ENCODE measurements around the gene NUDT22.

Gene NUDT22

GRCh38 chr11:64207256-64208085, 18.6 kb upstream of the NUDT22 start:
- peak; percentile 76 for DNase-seq

GRCh38 chr11:64208086-64208795, 17.8 kb upstream of the NUDT22 start:
- no peak for DNase-seq

GRCh38 chr11:64208796-64209562, 17.1 kb upstream of the NUDT22 start:
- no peak for DNase-seq

DNA sequence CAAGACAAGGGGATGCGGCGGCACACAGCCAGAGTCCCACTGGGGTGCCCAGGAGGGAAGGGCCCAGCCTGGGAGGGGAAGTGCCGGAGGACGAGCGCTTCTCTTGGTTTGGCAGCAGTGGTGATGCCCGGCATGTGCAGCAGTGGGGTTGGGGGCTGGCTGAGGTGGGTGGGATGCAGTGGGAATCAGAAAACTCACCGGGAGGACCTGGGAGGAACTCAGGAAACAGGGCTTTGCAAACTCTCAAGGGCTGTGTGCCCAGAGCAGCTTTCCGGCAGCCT, 16.6 kb upstream of the NUDT22 start:
- no peak for DNase-seq

DNA sequence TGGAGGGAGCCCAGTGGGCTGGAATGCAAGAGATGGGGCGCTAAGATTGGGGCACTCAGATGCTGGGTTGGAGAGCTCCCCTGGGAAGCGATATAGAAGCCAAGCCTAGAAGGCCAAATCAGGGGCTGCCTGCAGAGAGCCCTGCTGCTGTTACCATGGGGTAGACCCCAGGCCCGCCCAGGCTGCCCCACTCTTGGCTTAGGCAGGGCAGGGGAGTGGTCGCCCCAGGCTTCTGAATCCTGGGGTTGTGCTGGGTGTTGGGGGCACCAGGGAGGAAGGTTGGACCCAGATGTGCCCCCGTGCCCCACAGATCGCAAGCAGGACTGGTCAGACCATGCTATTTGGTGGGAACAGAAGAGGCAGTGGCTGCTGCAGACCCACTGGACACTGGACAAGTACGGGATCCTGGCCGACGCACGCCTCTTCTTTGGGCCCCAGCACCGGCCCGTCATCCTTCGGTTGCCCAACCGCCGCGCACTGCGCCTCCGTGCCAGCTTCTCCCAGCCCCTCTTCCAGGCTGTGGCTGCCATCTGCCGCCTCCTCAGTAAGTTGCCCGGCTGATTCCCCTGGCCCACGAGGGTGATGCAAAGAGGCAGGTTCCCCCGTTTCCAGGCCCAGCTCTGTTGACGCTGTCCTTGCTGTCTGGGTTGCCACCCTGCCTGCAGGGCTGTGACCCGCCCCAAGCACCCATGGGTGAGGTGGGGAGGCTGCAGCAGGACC, 15.6 kb upstream of the NUDT22 start:
- DNase-seq, result no peak

DNA sequence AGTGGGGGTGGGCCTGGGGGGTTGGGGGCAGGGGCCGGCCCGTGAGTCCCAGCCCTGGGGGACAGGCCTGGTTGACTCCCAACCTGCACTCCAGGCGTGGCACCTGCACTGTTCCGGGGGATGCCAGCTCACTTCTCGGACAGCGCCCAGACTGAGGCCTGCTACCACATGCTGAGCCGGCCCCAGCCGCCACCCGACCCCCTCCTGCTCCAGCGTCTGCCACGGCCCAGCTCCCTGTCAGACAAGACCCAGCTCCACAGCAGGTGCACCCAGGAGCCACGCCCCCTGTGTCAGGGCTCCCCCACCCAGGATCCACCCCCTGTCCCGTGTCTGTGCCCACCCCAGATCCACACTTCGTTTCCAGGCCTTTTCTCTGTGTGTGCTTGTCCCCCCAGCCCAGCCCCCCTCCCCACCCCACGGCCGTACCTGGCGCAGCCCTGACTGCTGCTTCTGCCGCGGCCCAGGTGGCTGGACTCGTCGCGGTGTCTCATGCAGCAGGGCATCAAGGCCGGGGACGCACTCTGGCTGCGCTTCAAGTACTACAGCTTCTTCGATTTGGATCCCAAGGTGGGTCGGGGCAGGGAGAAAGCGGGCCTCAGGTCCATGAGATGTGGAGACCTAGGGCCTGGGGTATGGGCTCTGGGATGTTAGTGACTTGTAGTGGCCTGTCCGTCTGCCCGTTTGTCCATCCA, 14.7 kb upstream of the NUDT22 start:
- no peak for DNase-seq

GRCh38 chr11:64216879-64217278, 9.2 kb upstream of the NUDT22 start:
- DNase-seq, result no peak

GRCh38 chr11:64218628-64219353, 7.3 kb upstream of the NUDT22 start:
- no peak for DNase-seq

GRCh38 chr11:64219354-64219684, 6.8 kb upstream of the NUDT22 start:
- no peak for DNase-seq

- DNase-seq, result no peak
Measured at GRCh38 chr11:64219755-64220154, 6.3 kb upstream of the NUDT22 start.

DNA sequence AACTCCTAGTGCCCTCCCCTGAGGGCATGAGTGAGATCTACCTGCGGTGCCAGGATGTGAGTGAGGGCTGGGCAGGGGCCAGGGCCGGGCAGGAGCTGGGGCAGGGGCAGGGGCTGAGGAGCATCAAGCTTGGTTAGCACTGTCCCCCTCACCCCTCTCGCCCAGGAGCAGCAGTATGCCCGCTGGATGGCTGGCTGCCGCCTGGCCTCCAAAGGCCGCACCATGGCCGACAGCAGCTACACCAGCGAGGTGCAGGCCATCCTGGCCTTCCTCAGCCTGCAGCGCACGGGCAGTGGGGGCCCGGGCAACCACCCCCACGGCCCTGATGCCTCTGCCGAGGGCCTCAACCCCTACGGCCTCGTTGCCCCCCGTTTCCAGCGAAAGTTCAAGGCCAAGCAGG, 5.8 kb upstream of the NUDT22 start:
- no peak for DNase-seq

DNA sequence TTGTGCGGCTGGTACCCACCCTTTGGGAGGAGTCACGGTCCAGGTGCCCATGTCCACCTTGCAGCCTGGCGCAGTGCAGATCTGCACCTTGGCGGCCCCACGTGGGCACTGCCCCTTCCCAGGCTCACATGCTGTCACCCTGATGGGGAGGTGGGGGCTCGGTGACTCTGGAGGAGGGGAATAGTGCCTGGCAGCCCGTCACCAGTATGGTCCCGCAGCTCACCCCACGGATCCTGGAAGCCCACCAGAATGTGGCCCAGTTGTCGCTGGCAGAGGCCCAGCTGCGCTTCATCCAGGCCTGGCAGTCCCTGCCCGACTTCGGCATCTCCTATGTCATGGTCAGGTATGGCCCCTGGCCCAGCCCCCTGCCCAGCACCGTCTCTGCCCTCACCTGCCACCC, 5.3 kb upstream of the NUDT22 start:
- DNase-seq, result no peak

DNA sequence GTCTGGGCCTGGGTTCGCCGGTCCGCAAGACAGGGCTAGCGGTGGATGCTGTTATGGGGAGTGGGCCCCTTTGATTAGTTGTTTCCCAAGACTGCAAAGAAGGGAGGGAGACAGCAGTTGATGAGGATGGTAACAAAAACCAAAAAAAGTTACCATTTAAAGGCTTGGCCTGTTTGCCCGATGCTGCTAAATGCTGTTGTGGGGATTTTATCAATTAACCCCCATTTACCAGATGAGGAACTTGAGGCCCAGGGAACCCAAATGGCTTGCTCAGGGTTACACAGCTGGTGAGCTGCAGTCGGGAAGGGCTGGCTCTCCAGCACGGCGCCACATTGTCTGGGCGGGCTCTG, 3.4 kb upstream of the NUDT22 start:
- no peak for DNase-seq

GRCh38 chr11:64223001-64223651, 2.9 kb upstream of the NUDT22 start:
- DNase-seq, result no peak

DNA sequence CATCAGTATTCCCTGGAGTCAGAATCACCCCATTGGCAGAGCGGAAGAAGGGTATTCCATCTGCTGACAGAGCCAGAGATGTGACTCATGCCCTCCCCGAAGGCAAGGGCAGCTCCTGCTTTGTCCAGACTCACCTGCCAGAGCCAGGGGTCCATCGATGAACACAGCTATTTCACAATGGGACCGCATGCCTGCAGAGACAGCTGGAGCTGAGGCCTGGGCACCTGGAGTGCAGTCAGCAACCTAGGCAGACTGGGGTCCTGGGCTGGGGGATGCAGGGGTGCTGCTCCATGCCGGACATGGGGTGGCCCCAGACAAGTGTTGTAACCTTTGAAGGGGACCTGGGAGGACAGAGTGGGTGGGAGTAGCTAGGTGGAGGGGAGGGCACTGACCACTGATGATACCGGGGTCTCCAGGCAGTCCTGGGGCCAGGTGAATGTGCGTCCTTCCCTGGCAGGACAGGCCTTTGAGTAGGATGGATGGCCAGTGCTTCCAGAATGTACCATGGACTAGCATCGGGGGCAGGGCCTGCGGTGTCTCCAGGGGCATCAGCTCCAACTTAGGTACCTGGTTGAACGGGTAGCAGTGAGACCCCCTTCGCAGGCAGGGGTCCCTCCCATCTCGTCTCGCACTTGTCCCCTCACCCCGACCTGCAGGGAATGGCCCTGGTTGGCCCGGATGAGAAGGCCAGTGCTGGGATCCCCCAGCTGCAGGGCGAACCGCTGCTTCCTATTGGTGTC, 1.8 kb upstream of the NUDT22 start:
- no peak for DNase-seq

GRCh38 chr11:64224891-64225607, 1.0 kb upstream of the NUDT22 start:
- no peak for DNase-seq

DNA sequence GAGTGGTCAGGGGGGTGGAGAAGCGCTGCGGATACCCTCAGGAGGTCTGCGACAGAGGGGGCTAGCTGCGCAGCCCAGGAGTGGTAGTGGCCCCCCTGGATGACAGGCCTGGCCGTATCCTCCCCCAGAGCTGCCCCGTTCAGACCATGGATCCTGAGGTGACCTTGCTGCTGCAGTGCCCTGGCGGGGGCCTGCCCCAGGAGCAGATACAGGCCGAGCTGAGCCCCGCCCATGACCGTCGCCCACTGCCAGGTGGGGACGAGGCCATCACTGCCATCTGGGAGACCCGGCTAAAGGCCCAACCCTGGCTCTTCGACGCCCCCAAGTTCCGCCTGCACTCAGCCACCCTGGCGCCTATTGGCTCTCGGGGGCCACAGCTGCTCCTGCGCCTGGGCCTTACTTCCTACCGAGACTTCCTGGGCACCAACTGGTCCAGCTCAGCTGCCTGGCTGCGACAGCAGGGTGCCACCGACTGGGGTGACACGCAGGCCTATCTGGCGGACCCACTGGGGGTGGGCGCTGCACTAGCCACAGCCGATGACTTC, 505 bp downstream of the NUDT22 start:
- DNase-seq, result no peak

GRCh38 chr11:64227405-64227956, 1.4 kb downstream of the NUDT22 start:
- no peak for DNase-seq

DNA sequence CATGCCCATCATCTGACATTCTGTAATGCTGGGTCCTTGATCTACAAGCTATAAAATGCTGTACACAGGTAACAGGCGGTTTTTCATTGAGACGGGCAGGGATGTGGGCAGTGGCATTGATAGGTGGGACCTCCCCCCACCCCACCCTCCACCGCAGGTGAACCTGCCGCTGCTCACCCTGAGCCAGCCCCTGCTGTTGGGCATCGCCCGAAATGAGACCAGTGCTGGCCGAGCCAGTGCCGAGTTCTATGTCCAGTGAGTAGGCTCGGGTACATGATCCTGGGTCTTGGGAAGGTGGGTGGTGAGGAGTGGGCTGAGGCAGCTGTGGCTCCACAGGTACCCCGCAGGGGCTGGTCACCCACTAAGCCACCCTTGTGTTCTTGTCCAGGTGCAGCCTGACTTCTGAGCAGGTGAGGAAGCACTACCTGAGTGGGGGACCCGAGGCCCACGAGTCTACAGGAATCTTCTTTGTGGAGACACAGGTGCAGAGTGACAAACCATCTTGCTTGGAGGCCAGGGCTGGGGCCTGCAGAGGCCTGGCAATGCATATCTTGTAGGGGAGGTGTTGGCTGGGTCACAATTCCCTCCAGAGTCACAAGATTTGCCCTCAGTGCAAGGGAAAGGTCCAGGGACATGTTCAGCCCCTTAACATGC, 3.1 kb downstream of the NUDT22 start:
- no peak for DNase-seq

Data from activated T-cell treated with anti-CD3 and anti-CD28 coated beads for 4 hours (primary cell).